NT2/D1 (cell line): ENCODE results near the gene MAP9.

Experiments used
- SUZ12 ChIP-seq: IDR thresholded peaks from 2 replicates; pipeline ENCODE4 v1.6.1; 2011; ENCODE audit not compliant: insufficient read length, insufficient read depth; ENCODE audit errors: extremely low read depth
- YY1 ChIP-seq: IDR thresholded peaks from 2 replicates; pipeline ENCODE4 v1.6.1; 2011; ENCODE audit not compliant: insufficient read length, insufficient read depth
- ZNF274 ChIP-seq: IDR thresholded peaks from 2 replicates; pipeline ENCODE4 v1.6.1; 2011; ENCODE audit warnings: mild to moderate bottlenecking, low read depth, low read length

DNA sequence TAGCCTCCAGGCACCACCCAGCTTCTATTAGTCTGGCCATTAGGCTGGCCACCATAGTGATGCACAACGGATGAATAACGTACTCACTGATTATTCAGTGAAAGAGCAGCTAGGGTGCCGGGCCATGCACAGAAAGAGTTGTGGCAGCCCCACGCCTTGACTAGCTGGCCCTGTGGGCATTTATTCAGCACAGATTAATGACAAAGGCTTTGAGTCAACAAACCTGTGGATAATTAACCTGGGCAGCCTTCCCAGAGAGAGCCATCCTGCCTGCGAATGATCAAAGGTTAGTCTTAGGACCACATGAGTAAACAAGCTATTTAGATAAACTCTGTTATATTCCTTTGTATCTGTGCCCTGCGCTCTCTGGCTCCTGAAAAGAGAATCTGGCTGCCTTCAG is 37.2 kb downstream of the MAP9 start:
- no peak for TF ChIP-seq ZNF274
- TF ChIP-seq YY1: no peak
- no peak for TF ChIP-seq SUZ12
